Subcutaneous abdominal adipose tissue (tissue), 5 donors: Measurements from ENCODE around the gene CTSF.
A peak's percentile ranks its signal among the peaks of the same experiment; 100 is the strongest.
"Not testable (repeated sequence)": the region's sequence is repeated elsewhere in the genome, so short reads cannot be mapped to it uniquely, and the experiment has no call there.

Source experiments
- H3K27ac ChIP-seq: one replicate; pipeline ENCODE4 v1.7.0; 2013; ENCODE audit warnings: low read depth, mild to moderate bottlenecking, inconsistent platforms, low read length, moderate library complexity
- H3K27me3 ChIP-seq, 5 donors: one replicate each; pipeline ENCODE4 v1.7.0; 2013; ENCODE audit warnings: low read length in 5 of 5, inconsistent platforms in 1 of 5; ENCODE audit not compliant: control insufficient read depth in 5 of 5, insufficient read depth in 4 of 5
- H3K36me3 ChIP-seq, 5 donors: one replicate each; pipeline ENCODE4 v1.7.0; 2013; ENCODE audit warnings: low read length in 5 of 5; ENCODE audit not compliant: control insufficient read depth in 5 of 5, insufficient read depth in 5 of 5
- H3K4me1 ChIP-seq, 5 donors: one replicate each; pipeline ENCODE4 v1.7.0; 2013; ENCODE audit warnings: low read length in 5 of 5, mild to moderate bottlenecking in 3 of 5, moderate library complexity in 1 of 5; ENCODE audit not compliant: control insufficient read depth in 5 of 5, insufficient read depth in 5 of 5
- H3K4me3 ChIP-seq, 5 donors: one replicate each; pipeline ENCODE4 v1.7.0; 2013; ENCODE audit warnings: low read length in 5 of 5, low read depth in 1 of 5
- H3K9ac ChIP-seq, 5 donors: one replicate each; pipeline ENCODE4 v1.7.0; 2013; ENCODE audit warnings: low read length in 5 of 5, mild to moderate bottlenecking in 4 of 5, moderate library complexity in 3 of 5
- H3K9me3 ChIP-seq, 5 donors: one replicate each; pipeline ENCODE4 v1.7.0; 2013; ENCODE audit warnings: low read length in 5 of 5; ENCODE audit not compliant: control insufficient read depth in 5 of 5
- donor health status: healthy.
- donor health status: healthy.
- donor health status: healthy.
- donor health status: healthy.
- donor health status: healthy.

CTSF gene

GRCh38 chr11:66548774-66549630, 19.4 kb downstream of the CTSF start:
- H3K27ac ChIP-seq = no peak overlapping the region
- H3K4me3 ChIP-seq = no peak overlapping the region

GRCh38 chr11:66548041-66548440, 20.4 kb downstream of the CTSF start:
- H3K27ac ChIP-seq = no peak overlapping the region
- H3K9me3 ChIP-seq = no peaks in the 10 kb centered on the region
- H3K4me3 ChIP-seq = no peak overlapping the region
- H3K9ac ChIP-seq = no peak overlapping the region
- H3K4me1 ChIP-seq = peaks cover 0 to 33% (median 30%) of the 10 kb centered on the region in 5 donors
- H3K36me3 ChIP-seq = peaks cover 0 to 7% (median 4%) of the 10 kb centered on the region in 5 donors
- no peaks in the 10 kb centered on the region for H3K27me3 ChIP-seq

More at GRCh38 chr11:66548774-66549630, 19.4 kb downstream of the CTSF start:
- Histone ChIP-seq H3K4me1 (peaks cover 0 to 23% (median 23%) of the 10 kb centered on the region in 5 donors), H3K27me3 (no peaks in the 10 kb centered on the region), H3K9me3 (no peaks in the 10 kb centered on the region), H3K36me3 (no peaks in the 10 kb centered on the region), H3K9ac (no peak overlapping the region)

- peaks cover 0 to 37% (median 31%) of the 10 kb centered on the region in 5 donors for H3K4me1 ChIP-seq
Observed at GRCh38 chr11:66547662-66548009, 20.8 kb downstream of the CTSF start.

GRCh38 chr11:66546966-66547661, 21.3 kb downstream of the CTSF start:
- Histone ChIP-seq H3K9me3 (no peaks in the 10 kb centered on the region), H3K4me3 (no peak overlapping the region), H3K9ac (no peak overlapping the region), H3K4me1 (peaks cover 0 to 39% (median 33%) of the 10 kb centered on the region in 5 donors), H3K27ac (no peak overlapping the region), H3K36me3 (peaks cover 0 to 17% (median 14%) of the 10 kb centered on the region in 5 donors), H3K27me3 (no peaks in the 10 kb centered on the region)

More at GRCh38 chr11:66547662-66548009, 20.8 kb downstream of the CTSF start:
- Histone ChIP-seq H3K9ac (no peak overlapping the region), H3K4me3 (no peak overlapping the region), H3K9me3 (no peaks in the 10 kb centered on the region), H3K36me3 (peaks cover 0 to 11% (median 8%) of the 10 kb centered on the region in 5 donors), H3K27ac (no peak overlapping the region), H3K27me3 (no peaks in the 10 kb centered on the region)

GRCh38 chr11:66546368-66546965, 21.9 kb downstream of the CTSF start, which contains the start of gene ACTN3:
Gene ACTN3, plus strand, starts transcription at chr11:66546903. Its CDS starts 35 bp downstream, at chr11:66546938.
- H3K9me3 ChIP-seq = no peaks in the 10 kb centered on the region
- H3K4me3 ChIP-seq = peak within 1 kb of the TSS; percentile 70 to 90 (median 78)
- peak within 1 kb of the TSS in 4 of 5 donors; percentile 83 to 87 (median 84) for H3K9ac ChIP-seq
- peaks cover 0 to 39% (median 33%) of the 10 kb centered on the region in 5 donors for H3K4me1 ChIP-seq
- H3K27me3 ChIP-seq = no peaks in the 10 kb centered on the region
- peaks cover 0 to 23% (median 20%) of the 10 kb centered on the region in 5 donors for H3K36me3 ChIP-seq
- peak within 1 kb of the TSS; percentile 60 for H3K27ac ChIP-seq

GRCh38 chr11:66545701-66546367, 22.6 kb downstream of the CTSF start, which contains the start of gene ZDHHC24:
Gene ZDHHC24, minus strand, starts transcription at chr11:66546048. Its CDS starts 45 bp downstream, at chr11:66546003.
- Histone ChIP-seq H3K27me3 (no peaks in the 10 kb centered on the region), H3K27ac (peak within 1 kb of the TSS; percentile 60), H3K9me3 (no peaks in the 10 kb centered on the region), H3K4me1 (peaks cover 0 to 39% (median 33%) of the 10 kb centered on the region in 5 donors), H3K9ac (peak within 1 kb of the TSS; percentile 26 to 87 (median 83)), H3K36me3 (peaks cover 0 to 28% (median 22%) of the 10 kb centered on the region in 5 donors), H3K4me3 (peak within 1 kb of the TSS; percentile 70 to 90 (median 78))

GRCh38 chr11:66544952-66545351, 23.5 kb downstream of the CTSF start:
- peaks cover 0 to 39% (median 33%) of the 10 kb centered on the region in 5 donors for H3K4me1 ChIP-seq
- peak overlapping the region in 4 of 5 donors; percentile 83 to 87 (median 84) for H3K9ac ChIP-seq
- not testable (repeated sequence) for H3K9me3 ChIP-seq, H3K27me3 ChIP-seq, H3K27ac ChIP-seq
- H3K36me3 ChIP-seq = peaks cover 0 to 33% (median 22%) of the 10 kb centered on the region in 5 donors
- peak overlapping the region; percentile 61 to 90 (median 78) for H3K4me3 ChIP-seq

GRCh38 chr11:66543263-66544107, 24.9 kb downstream of the CTSF start:
- no peaks in the 10 kb centered on the region for H3K27me3 ChIP-seq
- H3K27ac ChIP-seq = no peak overlapping the region
- no peaks in the 10 kb centered on the region for H3K9me3 ChIP-seq
- H3K36me3 ChIP-seq = peaks cover 0 to 48% (median 33%) of the 10 kb centered on the region in 5 donors
- peaks cover 0 to 39% (median 33%) of the 10 kb centered on the region in 5 donors for H3K4me1 ChIP-seq
- peak overlapping the region in 2 of 5 donors; percentile 48 to 51 for H3K9ac ChIP-seq
- peak overlapping the region in 4 of 5 donors; percentile 24 to 50 (median 34) for H3K4me3 ChIP-seq
